ENCODE measurements around the gene SPECC1. TPM values are rescaled to one million over a fixed set of nuclear protein-coding genes. Genes with fewer than 3 reads are reported as not detected.
A peak's percentile ranks its signal among the peaks of the same experiment; 100 is the strongest.

Gene SPECC1
- total RNA-seq, 1 donor from 2014 or later: 93.1 TPM

GRCh38 chr17:20189302-20189701 lies 180.1 kb downstream of the SPECC1 start:
- peak overlapping the region; percentile 85 for H3K27ac Mint-ChIP-seq
- peak overlapping the region; percentile 50 for H3K4me2 ChIP-seq
- H3K4me3 ChIP-seq: no peak overlapping the region
- no peak for TF ChIP-seq EZH2 (IDR thresholded peaks at IDR 0.05)
- TF ChIP-seq CTCF (IDR thresholded peaks at IDR 0.05): no peak
- TF ChIP-seq EZH2phosphoT487 (IDR thresholded peaks at IDR 0.05): no peak
- no peaks in the 10 kb centered on the region for H3K27me3 Mint-ChIP-seq (ENCODE audit: insufficient read depth, low read depth)
- no peak overlapping the region for H2AFZ ChIP-seq (replicated peaks)
- DNase-seq (ENCODE audit: low spot score): peak; percentile 47
- H4K20me1 ChIP-seq (ENCODE audit: low read depth): no peaks in the 10 kb centered on the region
- no peak overlapping the region for H3K4me3 Mint-ChIP-seq
- H3K27ac ChIP-seq: peak overlapping the region; percentile 66
- H3K9me3 Mint-ChIP-seq: peaks cover 15% of the 10 kb centered on the region
- no peak overlapping the region for H3K9ac ChIP-seq
- H3F3A ChIP-seq (ENCODE audit: low read depth): peaks cover 22% of the 10 kb centered on the region
- no peaks in the 10 kb centered on the region for H3K27me3 ChIP-seq
- H3K4me1 Mint-ChIP-seq: peaks cover 19% of the 10 kb centered on the region
- H3K36me3 ChIP-seq: no peaks in the 10 kb centered on the region
- peaks cover 29% of the 10 kb centered on the region for H3K4me1 ChIP-seq
- peaks cover 51% of the 10 kb centered on the region for H3K79me2 ChIP-seq (ENCODE audit: low read depth)
- no peaks in the 10 kb centered on the region for H3K9me3 ChIP-seq (ENCODE audit: low read depth)
- peaks cover 18% of the 10 kb centered on the region for H3K36me3 Mint-ChIP-seq

GRCh38 chr17:20189979-20190378 lies 180.8 kb downstream of the SPECC1 start:
- Histone ChIP-seq H2AFZ (replicated peaks) (no peak overlapping the region), H3K4me2 (peak overlapping the region; percentile 50), H3K9me3 (ENCODE audit: low read depth) (peaks cover 5% of the 10 kb centered on the region), H3K4me3 (no peak overlapping the region), H3F3A (ENCODE audit: low read depth) (peaks cover 22% of the 10 kb centered on the region), H3K36me3 (no peaks in the 10 kb centered on the region), H3K9ac (no peak overlapping the region), H3K79me2 (ENCODE audit: low read depth) (peaks cover 47% of the 10 kb centered on the region), H3K4me1 (peaks cover 27% of the 10 kb centered on the region), H3K27ac (peak overlapping the region; percentile 66), H4K20me1 (ENCODE audit: low read depth) (no peaks in the 10 kb centered on the region), H3K27me3 (no peaks in the 10 kb centered on the region)
- peak; percentile 7 for DNase-seq (ENCODE audit: low spot score)
- Mint-ChIP-seq H3K27me3 (ENCODE audit: insufficient read depth, low read depth) (no peaks in the 10 kb centered on the region), H3K9me3 (peaks cover 19% of the 10 kb centered on the region), H3K4me3 (no peak overlapping the region), H3K4me1 (peaks cover 19% of the 10 kb centered on the region), H3K36me3 (peaks cover 20% of the 10 kb centered on the region), H3K27ac (peak overlapping the region; percentile 85)
- no peak for TF ChIP-seq EZH2phosphoT487 (IDR thresholded peaks at IDR 0.05)

GRCh38 chr17:20190605-20191004 lies 181.4 kb downstream of the SPECC1 start:
- H3K4me1 Mint-ChIP-seq: peaks cover 16% of the 10 kb centered on the region

More at GRCh38 chr17:20190605-20191004, 181.4 kb downstream of the SPECC1 start:
- Histone ChIP-seq H3K27me3 (no peaks in the 10 kb centered on the region), H3K79me2 (ENCODE audit: low read depth) (peaks cover 42% of the 10 kb centered on the region), H3K9me3 (ENCODE audit: low read depth) (peaks cover 11% of the 10 kb centered on the region), H3F3A (ENCODE audit: low read depth) (peaks cover 22% of the 10 kb centered on the region), H2AFZ (replicated peaks) (no peak overlapping the region), H4K20me1 (ENCODE audit: low read depth) (no peaks in the 10 kb centered on the region), H3K4me1 (peaks cover 24% of the 10 kb centered on the region), H3K27ac (no peak overlapping the region), H3K36me3 (no peaks in the 10 kb centered on the region), H3K4me2 (no peak overlapping the region), H3K9ac (no peak overlapping the region), H3K4me3 (no peak overlapping the region)
- TF ChIP-seq EZH2phosphoT487 (IDR thresholded peaks at IDR 0.05) (no peak), EZH2 (IDR thresholded peaks at IDR 0.05) (no peak), CTCF (IDR thresholded peaks at IDR 0.05) (no peak)
- no peaks in the 10 kb centered on the region for H3K27me3 Mint-ChIP-seq (ENCODE audit: insufficient read depth, low read depth)
- H3K36me3 Mint-ChIP-seq: peaks cover 21% of the 10 kb centered on the region
- no peak for DNase-seq (ENCODE audit: low spot score)
- H3K9me3 Mint-ChIP-seq: peaks cover 20% of the 10 kb centered on the region
- no peak overlapping the region for H3K27ac Mint-ChIP-seq
- H3K4me3 Mint-ChIP-seq: no peak overlapping the region
